Spinal cord (tissue), 10 donors: ENCODE measurements around the gene ACVR2A. TPM values are rescaled to one million over a fixed set of nuclear protein-coding genes. Genes with fewer than 3 reads are reported as not detected.

Experiments used
- DNase-seq, 6 donors: peaks; one replicate each; pipeline versions ENCODE4 v3.0.0 to v3.0.0-alpha.2; 2013 to 2015; ENCODE audit warnings: low spot score in 6 of 6, low read depth in 4 of 6
- H3K27ac ChIP-seq: one replicate; pipeline ENCODE4 v1.5.1; 2013; ENCODE audit warnings: low read depth, low read length, control low read depth
- H3K27me3 ChIP-seq: one replicate; pipeline ENCODE4 v1.6.1; 2013; ENCODE audit warnings: low read length; ENCODE audit not compliant: control insufficient read depth, insufficient read depth
- H3K36me3 ChIP-seq: one replicate; pipeline ENCODE4 v1.6.1; 2013; ENCODE audit warnings: low read length; ENCODE audit not compliant: control insufficient read depth, insufficient read depth
- H3K4me1 ChIP-seq: one replicate; pipeline ENCODE4 v1.6.1; 2013; ENCODE audit warnings: low read length; ENCODE audit not compliant: control insufficient read depth, insufficient read depth
- H3K4me3 ChIP-seq: one replicate; pipeline ENCODE4 v1.5.1; 2013; ENCODE audit warnings: low read depth, low read length, control low read depth
- H3K9me3 ChIP-seq: one replicate; pipeline ENCODE4 v1.6.1; 2013; ENCODE audit warnings: low read length; ENCODE audit not compliant: control insufficient read depth, insufficient read depth
- WGBS: methylation state at CpG from one replicate; pipeline ENCODE4 v1.1.5; 2013; ENCODE audit warnings: missing lambda C conversion rate; ENCODE audit not compliant: insufficient coverage; 5-methylcytosine and 5-hydroxymethylcytosine counted together
- long read RNA-seq, 4 donors: transcript quantifications; one replicate each; lab custom pipeline, GENCODE V29; 2026
- polyA plus RNA-seq, 2 donors: library from polyadenylated mRNA; unstranded; fragments of 120-200 nt; gene quantifications; one replicate each; pipeline ENCODE4 v1.2.1, GENCODE V29; 2013; ENCODE audit not compliant: insufficient read length in 2 of 2
- total RNA-seq, 2 donors: library from RNA; depleted of rRNA in 1 of 2; stranded (reverse); fragments of 120-200 nt in 1 of 2; fragments of >200 nt in 1 of 2; gene quantifications; one replicate each; pipeline versions ENCODE4 v1.2.3 to v1.2.4, GENCODE V29; 2013 to 2014
- donor health status: healthy.

ACVR2A gene
- total RNA-seq: 10 to 100 TPM; 30.3 to 60.5 TPM
- polyA plus RNA-seq: 10 to 100 TPM; 26.1 to 34.9 TPM
- long read RNA-seq, donor 1, full-length matches to known transcripts: 19 of 24 reads
- long read RNA-seq, donor 1, partial matches to known transcripts: 5 of 24 reads
- long read RNA-seq, donor 1, other reads (novel, unspliced or antisense): 0 of 24 reads
- long read RNA-seq, donor 2, full-length matches to known transcripts: 3 of 3 reads
- long read RNA-seq, donor 2, partial matches to known transcripts: 0 of 3 reads
- long read RNA-seq, donor 2, other reads (novel, unspliced or antisense): 0 of 3 reads
- long read RNA-seq, donor 3, full-length matches to known transcripts: 3 of 3 reads
- long read RNA-seq, donor 3, partial matches to known transcripts: 0 of 3 reads
- long read RNA-seq, donor 3, other reads (novel, unspliced or antisense): 0 of 3 reads
- long read RNA-seq, donor 4, full-length matches to known transcripts: 15 of 15 reads
- long read RNA-seq, donor 4, partial matches to known transcripts: 0 of 15 reads
- long read RNA-seq, donor 4, other reads (novel, unspliced or antisense): 0 of 15 reads

- H3K9me3 ChIP-seq: no peaks in the 10 kb centered on the region
- 0% methylated on average over 39 of the region's 51 CpGs for WGBS
- no peaks in the 10 kb centered on the region for H3K4me1 ChIP-seq
- peak within 1 kb of the TSS; percentile 93 for H3K4me3 ChIP-seq
- peak within 1 kb of the TSS; percentile 99 for H3K27ac ChIP-seq
- DNase-seq: peak in 5 of 6 donors; percentile 33 to 84 (median 53)
- H3K36me3 ChIP-seq: no peaks in the 10 kb centered on the region
- H3K27me3 ChIP-seq: no peaks in the 10 kb centered on the region
These were observed at the start of gene ACVR2A for GRCh38 chr2:147844697-147845410. ACVR2A (plus strand) TSS chr2:147845029; CDS start chr2:147845153, 124 bp downstream.

DNA sequence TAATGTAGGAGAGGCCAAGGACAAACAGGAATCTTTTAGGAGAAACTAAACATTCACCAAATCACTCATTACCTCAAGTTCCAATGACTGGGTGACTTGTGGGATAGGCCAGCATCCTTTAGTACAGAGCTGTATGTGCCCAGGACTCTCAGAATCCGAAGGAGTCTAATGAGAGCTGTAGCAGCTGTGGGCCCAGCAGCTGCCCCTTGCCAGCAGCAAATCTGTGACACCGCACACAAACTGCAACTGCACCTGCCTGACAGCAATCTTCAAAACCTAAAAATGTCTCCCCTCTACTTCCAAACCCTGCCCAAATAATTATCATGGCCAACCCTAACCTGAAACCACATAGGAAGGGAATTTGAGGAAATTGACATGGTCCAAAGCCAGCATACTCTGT lies 44.5 kb upstream of the ACVR2A start:
- DNase-seq: no peak

DNA sequence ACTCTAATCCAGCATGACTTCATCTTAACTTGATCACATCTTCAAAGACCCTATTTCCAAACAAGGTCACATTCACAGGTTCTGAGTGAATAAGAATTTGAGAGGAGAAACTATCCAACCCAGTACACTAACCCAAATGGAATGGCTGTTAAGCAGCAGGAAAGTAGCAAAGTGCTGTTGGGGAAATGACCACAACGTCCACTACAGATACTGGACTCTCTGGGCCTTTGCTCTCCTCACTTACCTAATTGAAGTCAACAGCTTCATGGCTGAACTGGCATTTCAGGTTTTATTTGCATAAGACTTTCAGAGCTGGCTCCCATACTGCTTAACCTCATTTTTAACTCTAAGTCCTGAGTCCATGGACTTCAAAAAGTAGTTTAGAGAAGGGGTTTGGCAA lies 38.0 kb upstream of the ACVR2A start:
- Histone ChIP-seq H3K4me3 (no peak overlapping the region), H3K27me3 (no peaks in the 10 kb centered on the region), H3K4me1 (no peaks in the 10 kb centered on the region), H3K36me3 (no peaks in the 10 kb centered on the region), H3K27ac (no peak overlapping the region), H3K9me3 (no peaks in the 10 kb centered on the region)
- WGBS: 78% methylated on average over 1 of the region's 1 CpG
- DNase-seq: no peak

More for the DNA sequence above, 44.5 kb upstream of the ACVR2A start:
- Histone ChIP-seq H3K27me3 (no peaks in the 10 kb centered on the region), H3K4me3 (no peak overlapping the region), H3K4me1 (no peaks in the 10 kb centered on the region), H3K9me3 (no peaks in the 10 kb centered on the region), H3K36me3 (no peaks in the 10 kb centered on the region), H3K27ac (no peak overlapping the region)
- WGBS: 80% methylated on average over 1 of the region's 2 CpGs

- Histone ChIP-seq H3K36me3 (no peaks in the 10 kb centered on the region), H3K27me3 (no peaks in the 10 kb centered on the region), H3K4me1 (no peaks in the 10 kb centered on the region), H3K4me3 (no peak overlapping the region), H3K9me3 (no peaks in the 10 kb centered on the region), H3K27ac (no peak overlapping the region)
- WGBS: 100% methylated on average over 3 of the region's 4 CpGs
- DNase-seq: no peak
These were observed 36.3 kb upstream of the ACVR2A start for GRCh38 chr2:147808520-147808919.

- DNase-seq: no peak
- H3K27me3 ChIP-seq: no peaks in the 10 kb centered on the region
- no peak overlapping the region for H3K4me3 ChIP-seq
- H3K4me1 ChIP-seq: no peaks in the 10 kb centered on the region
- H3K9me3 ChIP-seq: no peaks in the 10 kb centered on the region
- H3K36me3 ChIP-seq: no peaks in the 10 kb centered on the region
- no peak overlapping the region for H3K27ac ChIP-seq
These were observed 33.7 kb upstream of the ACVR2A start for GRCh38 chr2:147810883-147811765.

GRCh38 chr2:147818741-147819140 lies 26.1 kb upstream of the ACVR2A start:
- Histone ChIP-seq H3K27me3 (no peaks in the 10 kb centered on the region), H3K36me3 (no peaks in the 10 kb centered on the region), H3K9me3 (no peaks in the 10 kb centered on the region), H3K4me3 (no peak overlapping the region), H3K4me1 (no peaks in the 10 kb centered on the region), H3K27ac (no peak overlapping the region)
- no peak for DNase-seq
- WGBS: 100% methylated on average over 1 of the region's 1 CpG

GRCh38 chr2:147824620-147825019 lies 20.2 kb upstream of the ACVR2A start:
- no peaks in the 10 kb centered on the region for H3K36me3 ChIP-seq
- no peaks in the 10 kb centered on the region for H3K4me1 ChIP-seq
- no peak overlapping the region for H3K4me3 ChIP-seq
- DNase-seq: no peak
- H3K27ac ChIP-seq: no peak overlapping the region
- no CpG with 5 or more reads among the region's 3 CpGs for WGBS
- H3K27me3 ChIP-seq: no peaks in the 10 kb centered on the region
- peaks cover 2% of the 10 kb centered on the region for H3K9me3 ChIP-seq

DNA sequence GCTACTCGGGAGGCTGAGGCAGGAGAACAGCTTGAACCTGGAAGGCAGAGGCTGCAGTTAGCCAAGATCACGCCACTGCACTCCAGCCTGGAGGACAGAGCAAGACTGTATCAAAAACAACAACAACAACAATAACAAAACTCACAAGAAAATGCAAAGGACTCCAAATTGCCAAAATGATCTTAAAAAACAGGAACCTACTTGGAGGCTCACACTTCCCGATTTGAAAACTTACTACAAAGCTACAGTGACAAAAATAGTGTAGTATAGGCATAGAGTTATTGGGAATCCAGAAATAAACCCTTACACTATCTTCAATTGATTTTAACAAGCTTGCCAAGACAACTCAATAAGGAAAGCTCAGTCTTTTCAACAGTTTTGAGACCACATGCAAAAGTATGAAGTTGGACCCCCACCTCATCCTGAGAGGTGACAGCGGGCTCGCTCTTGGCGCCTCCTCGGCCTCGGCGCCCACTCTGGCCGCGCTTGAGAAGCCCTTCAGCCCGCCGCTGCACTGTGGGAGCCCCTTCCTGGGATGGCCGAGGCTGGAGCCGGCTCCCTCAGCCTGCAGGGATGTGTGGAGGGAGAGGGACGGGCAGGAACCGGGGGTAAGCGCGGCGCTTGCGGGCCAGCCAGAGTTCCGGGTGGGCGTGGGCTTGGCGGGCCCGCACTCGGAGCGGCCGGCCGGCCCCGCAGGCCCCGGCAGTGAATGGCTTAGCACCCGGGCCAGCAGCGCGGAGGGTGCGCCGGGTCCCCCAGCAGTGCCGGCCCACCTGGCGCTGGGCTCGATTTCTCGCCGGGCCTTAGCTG lies 18.3 kb upstream of the ACVR2A start:
- DNase-seq: no peak
- Histone ChIP-seq H3K27ac (no peak overlapping the region), H3K36me3 (no peaks in the 10 kb centered on the region), H3K9me3 (peaks cover 2% of the 10 kb centered on the region), H3K4me1 (no peaks in the 10 kb centered on the region), H3K4me3 (no peak overlapping the region), H3K27me3 (no peaks in the 10 kb centered on the region)
- 98% methylated on average over 40 of the region's 41 CpGs for WGBS

- Histone ChIP-seq H3K36me3 (no peaks in the 10 kb centered on the region), H3K4me3 (no peak overlapping the region), H3K4me1 (no peaks in the 10 kb centered on the region), H3K9me3 (peaks cover 2% of the 10 kb centered on the region), H3K27me3 (no peaks in the 10 kb centered on the region), H3K27ac (no peak overlapping the region)
- 97% methylated on average over 16 of the region's 16 CpGs for whole genome bisulfite sequencing
- DNase-seq: no peak
These were observed 17.8 kb upstream of the ACVR2A start for GRCh38 chr2:147827088-147827375.
